Tongue (tissue), 2 donors: ENCODE data around the gene ABCA10. TPM values are rescaled to one million over a fixed set of nuclear protein-coding genes. Genes with fewer than 3 reads are reported as not detected.
A peak's percentile ranks its signal among the peaks of the same experiment; 100 is the strongest.

Experiments used
- DNase-seq: peaks from one replicate; pipeline ENCODE4 v3.0.0-alpha.2; 2015
- total RNA-seq: library from RNA; depleted of rRNA; stranded (reverse); fragments of >200 nt; gene quantifications from one replicate; pipeline ENCODE4 v1.2.3, GENCODE V29; 2014

ABCA10 gene
- total RNA-seq, 1 donor from 2014 or later: 33.5 TPM

- DNase-seq: no peak
Observed at GRCh38 chr17:69154267-69154666, 74.4 kb downstream of the ABCA10 start.

DNA sequence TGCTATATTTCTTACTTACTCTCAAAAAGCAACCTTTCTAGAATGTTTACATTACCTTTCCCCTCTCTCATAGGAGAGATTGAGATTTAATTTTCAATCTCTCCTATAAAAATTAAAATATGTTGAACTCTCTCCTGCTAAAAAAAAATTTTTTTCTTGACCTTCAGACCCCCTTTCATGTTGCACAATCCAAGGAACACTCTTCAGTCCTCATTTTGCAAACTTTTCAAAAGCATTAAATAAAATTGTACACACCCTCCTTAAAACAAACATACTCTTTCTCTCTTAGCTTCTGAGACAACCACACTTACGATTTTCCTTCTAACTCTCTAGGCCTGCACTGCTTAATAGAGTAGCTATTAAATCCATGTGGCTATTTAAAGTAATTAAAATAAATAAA lies 78.3 kb downstream of the ABCA10 start:
- no peak for DNase-seq

DNA sequence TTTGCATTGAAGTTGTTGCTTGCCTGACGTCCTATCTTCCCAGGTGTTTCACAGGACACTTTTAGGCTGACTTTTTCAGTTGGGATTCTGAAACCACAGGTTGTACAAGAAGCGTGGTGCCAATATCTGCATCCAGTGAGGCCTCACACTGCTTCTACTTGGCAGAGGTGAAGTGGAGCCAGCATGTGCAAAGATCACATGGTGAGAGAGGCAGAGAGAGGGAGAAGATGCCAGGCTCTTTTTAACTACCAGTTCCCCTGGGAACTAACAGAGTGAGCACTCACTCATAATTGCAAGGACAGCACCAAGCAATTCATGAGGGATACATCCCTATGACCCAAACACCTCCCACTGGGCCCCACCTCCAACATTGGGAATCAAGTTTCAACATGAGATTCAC lies 81.2 kb downstream of the ABCA10 start:
- DNase-seq: no peak

GRCh38 chr17:69144331-69145255 lies 84.0 kb downstream of the ABCA10 start:
- no peak for DNase-seq

DNA sequence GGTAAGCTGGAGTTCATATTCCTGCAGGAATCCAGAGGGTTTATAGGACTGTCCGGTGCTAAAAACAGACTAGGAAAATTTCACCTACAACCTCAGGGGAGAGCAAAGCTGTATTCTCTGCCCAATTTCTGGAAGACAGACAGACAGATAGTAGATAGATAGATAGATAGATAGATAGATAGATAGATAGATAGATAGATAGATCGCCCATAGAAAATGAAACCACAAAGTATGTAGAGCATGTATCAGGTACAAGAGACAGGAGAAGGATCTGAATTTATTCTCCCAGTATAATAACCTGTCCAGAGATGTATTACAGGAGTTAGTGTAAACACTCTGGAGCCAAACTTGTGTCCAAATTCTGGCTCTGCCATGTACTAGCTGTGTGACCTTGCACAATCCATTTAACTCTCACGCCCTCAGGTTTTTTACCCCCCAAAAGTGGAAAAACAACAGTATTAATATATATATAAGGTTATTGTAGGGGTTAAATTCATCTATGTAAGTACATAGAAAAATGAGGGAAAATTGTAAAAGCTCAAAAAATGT lies 84.9 kb downstream of the ABCA10 start:
- no peak for DNase-seq

GRCh38 chr17:69143151-69143550 lies 85.5 kb downstream of the ABCA10 start:
- no peak for DNase-seq

- peak; percentile 62 for DNase-seq
Observed at GRCh38 chr17:69142175-69142802, 86.3 kb downstream of the ABCA10 start.

DNA sequence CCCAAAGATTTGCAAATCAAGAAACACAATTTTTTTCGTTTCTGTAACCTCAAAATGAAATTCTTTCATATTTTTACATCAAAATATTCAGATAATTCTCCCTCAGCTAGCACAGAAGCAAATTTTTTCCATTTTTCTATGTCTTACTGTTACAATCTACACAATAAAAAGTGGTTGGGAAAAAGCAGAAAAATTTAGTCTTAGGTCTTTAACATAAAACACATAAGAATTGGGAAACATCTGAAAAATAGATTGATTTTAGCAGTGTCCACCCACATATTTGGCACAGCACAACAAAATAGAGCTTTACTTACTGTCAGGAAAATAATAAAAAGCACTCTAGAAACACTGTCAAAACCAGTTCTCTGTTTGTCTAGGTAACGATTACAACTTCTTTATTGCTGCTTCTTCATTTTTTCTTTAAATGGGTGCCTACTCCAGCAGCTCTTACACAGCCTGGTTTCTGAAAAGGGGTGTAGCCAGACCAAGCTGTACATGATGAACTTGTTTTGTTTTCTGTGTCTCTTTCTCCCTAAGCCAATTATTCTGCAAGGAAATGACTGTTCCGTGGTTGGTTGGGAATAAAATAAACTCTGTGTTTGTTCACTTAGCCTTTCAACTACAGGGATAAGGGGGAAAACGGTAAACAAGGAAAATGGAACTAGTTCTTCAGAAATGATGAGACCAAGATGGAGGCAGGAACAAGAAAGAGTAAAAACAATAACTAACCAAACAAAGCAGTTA lies 87.0 kb downstream of the ABCA10 start, which contains the start of gene ABCA6:
TSS of gene ABCA6 (minus strand) at position 465 of the 744 bp plus-strand sequence. CDS start 1,192 bp downstream, outside the sequence.
- DNase-seq: peak; percentile 48

GRCh38 chr17:69134112-69134511 lies 94.5 kb downstream of the ABCA10 start:
- DNase-seq: no peak

- DNase-seq: no peak
Observed at GRCh38 chr17:69130627-69131296, 97.9 kb downstream of the ABCA10 start.

- no peak for DNase-seq
Observed at GRCh38 chr17:69123626-69124025, 105.0 kb downstream of the ABCA10 start.

DNA sequence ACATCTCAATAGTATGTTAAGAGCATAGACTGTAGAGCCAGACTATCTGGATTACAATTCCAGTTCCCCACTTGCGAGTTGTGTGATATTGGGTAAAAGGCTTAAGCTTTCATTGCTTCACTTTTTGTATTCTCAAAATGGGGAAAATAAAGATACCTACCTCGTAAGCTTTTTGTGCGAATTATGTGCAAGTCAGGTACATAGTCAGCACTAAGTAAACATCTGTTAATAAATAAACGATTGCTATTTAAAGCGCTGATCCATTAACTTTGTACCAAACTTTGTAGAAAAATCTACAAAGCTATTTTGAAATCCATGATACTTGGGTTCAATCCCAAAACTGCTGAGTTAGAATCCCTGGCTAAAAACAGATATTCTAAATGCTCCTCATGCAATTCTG lies 106.6 kb downstream of the ABCA10 start:
- no peak for DNase-seq

DNA sequence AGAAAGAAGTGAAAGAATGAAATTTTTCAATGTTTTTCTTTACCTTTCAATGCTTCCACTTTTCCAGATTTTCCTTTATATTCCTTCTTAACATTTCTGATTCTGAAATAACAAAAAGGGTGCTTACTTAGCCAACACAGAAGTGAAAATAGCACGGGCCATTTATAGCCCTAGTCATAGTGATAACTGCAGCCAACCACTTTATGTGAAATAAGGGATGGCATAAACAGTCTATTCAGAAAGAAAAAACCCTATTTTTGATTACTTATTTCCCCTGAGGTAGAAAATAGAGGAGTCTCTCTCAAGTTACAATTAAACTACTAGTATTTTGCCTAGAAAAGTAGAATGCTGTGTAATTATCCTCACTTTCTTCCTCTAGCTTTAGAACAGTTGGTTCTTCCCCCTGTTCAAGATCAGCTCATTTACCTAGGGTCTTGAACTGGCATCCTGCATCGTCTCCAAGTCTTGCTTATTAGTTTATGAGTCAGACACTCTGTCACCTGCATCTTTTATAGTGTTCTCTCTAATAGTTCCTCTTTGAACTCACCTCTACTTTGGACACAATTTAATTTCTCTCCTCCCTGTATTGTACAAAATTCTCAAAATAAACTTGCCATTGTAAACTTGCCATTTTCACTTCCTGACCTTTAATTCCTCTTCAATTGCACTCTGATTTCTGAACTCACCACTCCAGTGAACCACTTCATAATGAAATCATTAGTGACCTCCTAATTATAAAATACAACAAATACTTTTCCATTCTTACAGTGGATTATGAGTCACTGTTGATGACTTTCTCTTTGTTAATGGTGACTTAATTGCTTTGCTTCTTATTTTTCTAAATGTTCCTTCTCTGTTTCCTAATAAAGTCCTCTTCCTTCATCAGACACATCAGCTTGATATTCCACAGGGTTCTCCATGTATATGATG lies 110.5 kb downstream of the ABCA10 start:
- no peak for DNase-seq

GRCh38 chr17:69111794-69112193 lies 116.8 kb downstream of the ABCA10 start:
- DNase-seq: no peak

- DNase-seq: no peak
Observed at GRCh38 chr17:69105907-69106730, 122.5 kb downstream of the ABCA10 start.

GRCh38 chr17:69103557-69104233 lies 124.9 kb downstream of the ABCA10 start:
- no peak for DNase-seq

- no peak for DNase-seq
Observed at GRCh38 chr17:69098625-69099024, 130.0 kb downstream of the ABCA10 start.
